NCI-H524 (cell line): Measurements from ENCODE around the gene KIF17.
A peak's percentile ranks its signal among the peaks of the same experiment; 100 is the strongest.

Experiments
- DNase-seq, 2 experiments: peaks; one replicate each; lab custom pipeline; 2025; lab: John Stamatoyannopoulos, UW

KIF17 gene

DNA sequence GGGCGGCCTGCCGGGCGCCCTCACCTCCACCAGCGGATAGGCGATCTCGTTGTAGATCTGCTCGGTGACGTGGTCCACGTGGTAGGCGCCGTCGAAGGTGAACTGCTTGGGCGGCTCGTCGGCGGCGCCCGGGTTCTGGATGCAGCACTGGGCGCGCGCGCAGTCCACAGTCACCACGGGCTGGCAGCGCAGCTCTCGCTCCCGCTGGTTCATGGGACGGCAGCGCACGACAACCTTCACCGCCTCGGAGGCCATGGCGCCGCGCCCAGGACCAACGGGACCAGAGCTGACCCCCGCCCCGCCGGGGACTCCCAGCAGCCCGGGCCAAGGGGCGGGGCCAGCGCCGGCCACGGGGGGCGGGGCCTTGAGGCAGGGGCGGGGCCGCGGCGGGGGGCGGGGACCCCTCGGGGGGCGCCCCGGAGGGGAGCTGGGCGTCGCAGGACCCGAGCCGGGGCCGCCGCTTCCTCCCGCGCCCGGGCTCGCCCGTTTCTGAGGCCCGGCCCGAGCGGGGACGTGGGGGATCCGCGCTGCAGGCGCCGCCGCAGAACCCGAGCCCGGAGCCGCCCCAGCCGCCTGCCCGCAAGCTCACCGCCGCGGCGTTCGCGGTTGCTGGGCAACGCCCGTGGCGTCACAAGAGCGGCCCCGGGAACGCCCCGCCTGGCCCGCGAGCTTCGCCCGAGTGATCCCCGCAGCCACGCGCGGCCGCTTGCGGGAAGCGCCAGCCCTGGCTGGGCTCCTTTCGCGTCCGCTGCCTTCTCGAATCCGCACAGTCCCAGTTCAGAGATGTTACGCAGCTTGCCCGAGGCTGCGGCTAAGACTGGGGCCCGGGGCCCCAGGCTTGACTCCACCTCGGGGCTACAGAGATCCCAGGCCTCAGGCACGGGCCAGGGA, at the start of gene KIF17:
KIF17 (minus strand) TSS at position 556 of the 891 bp plus-strand sequence; CDS start at position 255, 301 bp downstream.
- peak in 1 of 2 experiments; percentile 51 for DNase-seq

DNA sequence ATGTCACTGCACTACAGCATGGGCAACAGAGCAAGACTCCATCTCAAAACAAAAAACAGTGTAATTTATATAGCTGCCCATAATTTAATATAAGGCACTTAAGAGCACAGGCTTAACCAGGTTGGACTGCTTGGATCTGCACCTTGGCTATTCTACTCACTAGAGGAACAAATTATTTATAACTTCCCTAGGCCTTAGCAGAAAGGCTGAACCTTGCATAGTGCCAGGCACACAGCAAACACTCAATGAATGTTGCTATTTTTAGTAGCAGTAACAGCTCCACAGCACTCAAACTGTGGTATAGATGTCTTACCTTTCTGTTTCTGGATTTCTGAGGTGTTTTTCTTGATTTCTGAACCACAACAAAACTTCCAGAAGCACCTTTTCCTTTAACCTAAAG, 49.5 kb upstream of the KIF17 start:
- DNase-seq = no peak

GRCh38 chr1:20763417-20763816, 45.6 kb upstream of the KIF17 start:
- no peak for DNase-seq

- no peak for DNase-seq
These were observed 42.5 kb upstream of the KIF17 start for GRCh38 chr1:20760322-20760721.

- no peak for DNase-seq
These were observed 35.8 kb upstream of the KIF17 start for GRCh38 chr1:20753589-20753988.

GRCh38 chr1:20751462-20751990, 33.7 kb upstream of the KIF17 start:
- no peak for DNase-seq

DNA sequence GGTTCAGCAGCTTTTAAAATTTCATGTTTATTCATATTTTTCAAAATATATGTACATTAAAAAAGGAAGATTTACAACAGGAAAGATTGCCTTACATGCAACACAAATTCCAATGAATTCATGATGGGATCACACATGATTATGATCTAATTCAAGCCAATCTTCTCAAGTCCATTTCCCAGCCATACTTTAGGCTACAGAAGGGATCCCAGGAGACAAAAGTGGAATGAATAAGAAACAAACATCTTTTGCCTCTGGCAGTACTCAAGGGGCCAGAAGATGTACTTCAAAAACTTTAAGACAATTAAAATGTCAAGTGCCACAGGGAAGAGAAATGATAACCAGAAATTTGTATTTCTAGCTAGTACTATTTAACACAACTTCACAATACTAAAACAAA, 24.9 kb upstream of the KIF17 start:
- no peak for DNase-seq

DNA sequence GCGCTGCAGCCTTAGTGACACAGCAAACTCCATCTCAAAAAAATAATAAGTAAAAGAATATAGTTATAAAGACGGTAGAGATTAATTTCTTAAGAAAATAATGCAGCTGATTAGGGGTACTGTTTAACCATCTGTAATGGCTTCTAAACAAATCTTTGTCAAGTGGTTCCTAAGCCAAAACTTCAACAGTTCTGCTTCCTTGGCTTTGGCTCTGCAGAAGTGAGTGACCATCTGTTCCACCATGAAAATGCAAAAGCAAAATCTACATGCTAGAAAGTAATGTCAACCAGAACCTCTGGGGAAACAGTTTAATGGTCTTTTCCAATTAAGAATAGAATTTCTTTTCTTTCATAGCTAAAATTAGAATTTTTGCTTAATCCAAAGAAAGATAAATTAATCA, 23.0 kb upstream of the KIF17 start:
- peak; percentile 74 to 88 for DNase-seq

- no peak for DNase-seq
These were observed 21.4 kb upstream of the KIF17 start for GRCh38 chr1:20739225-20739624.

DNA sequence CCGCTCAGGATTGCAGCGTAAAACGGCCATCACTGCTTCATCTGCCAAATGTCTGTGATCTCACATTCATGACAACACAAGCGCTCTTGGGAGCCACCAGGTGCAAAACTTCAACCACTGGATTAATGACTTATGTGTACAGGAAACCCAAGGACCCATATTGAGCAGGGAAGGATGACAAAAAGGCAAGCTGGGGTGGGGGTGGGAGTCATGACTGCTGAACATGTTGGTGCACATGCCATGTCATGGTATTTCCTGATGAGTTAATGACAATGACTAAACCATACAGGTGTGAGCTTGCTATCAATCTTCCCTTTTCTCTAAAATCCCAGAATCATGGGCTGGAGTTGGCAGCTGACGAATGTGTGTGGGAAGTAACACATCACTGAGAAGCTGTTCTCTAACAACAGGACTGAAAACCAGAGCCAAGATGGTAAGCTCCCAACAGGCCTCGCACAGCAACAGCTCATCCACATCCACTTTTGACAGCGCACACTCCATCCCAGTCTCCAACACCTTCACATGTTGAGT, 17.8 kb upstream of the KIF17 start:
- no peak for DNase-seq

DNA sequence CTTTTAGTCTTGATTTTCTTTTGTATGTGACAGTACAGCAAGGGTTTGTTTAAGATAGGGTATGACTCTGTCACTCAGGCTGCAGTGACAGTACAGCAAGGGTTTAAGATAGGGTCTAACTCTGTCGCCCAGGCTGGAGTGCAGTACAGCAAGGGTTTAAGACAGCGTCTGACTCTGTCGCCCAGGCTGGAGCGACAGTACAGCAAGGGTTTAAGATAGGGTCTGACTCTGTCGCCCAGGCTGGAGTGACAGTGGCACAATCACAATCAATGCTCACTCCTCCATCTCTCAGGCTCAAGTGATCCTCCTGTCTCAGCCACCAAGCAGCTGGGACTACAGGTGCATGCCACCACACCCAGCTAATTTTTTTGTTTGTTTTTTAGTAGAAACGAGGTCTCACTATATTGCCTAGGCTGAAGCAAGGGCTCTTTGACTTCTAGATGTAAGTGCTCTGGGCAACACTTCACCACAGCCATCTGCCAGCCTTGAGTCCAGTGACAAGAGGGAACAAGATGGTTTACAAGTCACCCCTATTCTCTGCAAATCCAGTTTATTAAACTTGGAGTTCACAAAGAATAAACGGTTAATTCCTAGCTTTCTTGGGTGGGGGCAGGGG, 15.7 kb upstream of the KIF17 start:
- DNase-seq = peak; percentile 64 to 76

DNA sequence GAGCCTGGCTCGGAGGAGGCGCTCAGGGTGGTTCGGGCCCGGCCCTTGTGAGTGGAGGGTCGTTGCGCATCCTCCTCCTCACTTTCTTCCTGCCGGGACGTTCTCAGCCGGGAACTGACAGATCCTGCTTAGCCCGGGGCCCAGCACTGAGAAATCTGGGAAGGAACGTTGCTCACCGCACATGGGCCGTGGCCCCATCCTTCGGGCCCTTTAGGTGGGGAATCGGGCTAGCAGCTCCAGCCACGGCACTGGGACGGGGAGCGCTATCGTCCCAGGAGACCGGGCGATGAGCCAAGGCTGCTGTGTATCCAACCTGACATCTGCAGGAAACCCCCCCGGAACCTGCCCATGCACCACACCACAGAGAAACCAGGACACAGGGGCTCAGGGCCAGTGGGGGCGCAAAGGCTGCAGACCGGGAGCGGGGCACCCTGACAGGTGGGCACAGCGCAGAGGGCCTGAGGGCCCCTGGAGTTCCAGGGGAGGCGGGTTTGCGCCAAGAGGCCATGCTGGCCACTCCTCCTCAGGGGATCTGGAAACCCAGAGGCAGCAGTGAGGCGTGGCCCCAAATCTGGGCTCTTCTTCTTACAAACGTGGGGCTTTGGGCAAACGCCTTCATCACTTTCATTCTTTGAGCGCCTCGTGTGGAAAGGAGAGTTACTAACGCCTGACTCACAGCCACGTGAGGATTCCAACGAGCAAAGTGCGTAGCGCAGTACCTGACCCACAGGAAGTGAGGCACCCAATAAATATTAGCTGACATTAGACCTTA, 15.0 kb upstream of the KIF17 start, which contains the start of gene SH2D5:
SH2D5 (minus strand) TSS at position 116 of the 772 bp plus-strand sequence. CDS start 4,659 bp downstream, outside the sequence.
- DNase-seq = peak; percentile 75 to 82

- DNase-seq = peak; percentile 48 to 78
These were observed 14.3 kb upstream of the KIF17 start for GRCh38 chr1:20732071-20732587.

DNA sequence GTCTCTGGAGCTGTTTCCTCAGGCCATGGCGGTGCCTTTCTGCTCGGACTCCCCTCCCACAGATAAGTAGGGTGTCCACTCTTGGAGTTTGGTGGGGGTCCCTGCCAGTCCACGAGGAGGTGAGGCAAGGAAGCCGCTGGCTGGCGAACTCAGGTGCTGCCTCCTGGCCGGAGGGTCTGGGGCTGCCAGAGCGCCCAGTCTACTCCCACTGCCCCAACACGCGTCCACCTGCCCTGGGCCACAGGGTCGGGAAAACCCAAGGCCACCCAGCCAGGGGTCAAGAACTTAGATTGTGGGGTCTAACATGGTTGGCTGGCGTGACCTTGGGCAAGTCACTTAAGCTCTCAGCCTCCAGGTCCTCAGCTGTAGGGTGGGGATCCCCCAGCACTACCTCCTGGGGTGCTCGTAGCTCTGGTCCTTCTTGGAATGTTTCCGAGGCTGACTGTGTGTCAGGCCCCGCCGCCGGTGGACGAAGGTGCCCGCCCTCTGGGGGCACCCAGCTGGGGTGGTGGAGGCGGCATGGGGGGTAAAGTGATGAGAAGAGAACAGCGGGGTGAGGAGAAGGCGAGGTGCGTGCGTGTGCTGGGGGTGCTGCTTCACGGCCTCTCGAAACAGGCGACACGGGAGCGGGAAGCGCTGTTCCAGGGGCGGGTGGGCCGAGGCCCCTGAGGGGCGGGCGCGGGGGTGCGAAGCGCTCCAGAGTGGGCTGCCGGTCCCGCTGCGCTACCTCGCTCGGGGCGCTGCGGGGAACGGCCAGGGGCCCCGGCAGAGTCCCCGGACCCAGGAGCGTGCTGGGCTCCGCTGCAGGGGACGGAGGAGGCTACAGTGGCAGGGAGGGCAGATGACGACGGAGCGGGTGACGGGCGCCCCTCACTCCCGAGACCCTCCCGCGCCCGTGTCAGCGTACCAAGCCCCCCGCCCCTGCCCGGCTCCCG, 13.5 kb upstream of the KIF17 start:
- DNase-seq = no peak

GRCh38 chr1:20730690-20731056, 12.9 kb upstream of the KIF17 start:
- DNase-seq = no peak

GRCh38 chr1:20729990-20730689, 12.3 kb upstream of the KIF17 start:
- no peak for DNase-seq

GRCh38 chr1:20729155-20729931, 11.5 kb upstream of the KIF17 start:
- DNase-seq = no peak

- DNase-seq = no peak
These were observed 10.8 kb upstream of the KIF17 start for GRCh38 chr1:20728371-20729154.
